GM18520 (cell line): ENCODE results near the gene PLEKHG4B.
A peak's percentile ranks its signal among the peaks of the same experiment; 100 is the strongest.
"Not testable (repeated sequence)": the region's sequence is repeated elsewhere in the genome, so short reads cannot be mapped to it uniquely, and the experiment has no call there.

ENCODE experiments used
- ATAC-seq: cut with Tn5 transposase; IDR thresholded peaks from one replicate; pipeline ENCODE4 v1.9.1; 2021; ENCODE audit not compliant: unreplicated experiment

PLEKHG4B gene

GRCh38 chr5:186091-187041 is 94.4 kb downstream of the PLEKHG4B start:
- no peak for ATAC-seq

DNA sequence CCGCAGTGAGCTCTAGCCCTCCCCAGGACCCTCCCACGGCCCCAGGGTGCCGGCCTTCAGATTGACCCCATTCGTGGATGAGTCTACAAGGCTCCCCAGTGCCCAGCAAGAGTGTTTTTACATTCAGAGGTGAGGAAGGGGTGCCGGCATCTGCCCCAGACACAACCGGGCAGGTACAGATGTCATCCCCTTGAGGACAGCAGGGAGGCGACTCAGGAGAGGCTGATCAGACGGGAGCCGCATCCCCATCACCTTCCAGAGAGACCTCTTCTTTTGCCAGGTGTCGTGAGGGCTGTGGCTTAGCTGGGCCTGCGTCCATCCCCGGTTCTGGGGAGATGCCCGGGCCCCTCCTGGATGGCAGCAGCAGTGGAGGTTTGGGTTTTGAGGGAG is 95.1 kb downstream of the PLEKHG4B start:
- ATAC-seq, result no peak

- ATAC-seq, result no peak
These were observed 95.9 kb downstream of the PLEKHG4B start for GRCh38 chr5:187617-188451.

- ATAC-seq, result peak; percentile 71
These were observed 96.8 kb downstream of the PLEKHG4B start for GRCh38 chr5:188488-189481.

GRCh38 chr5:189486-189885 is 97.5 kb downstream of the PLEKHG4B start:
- ATAC-seq, result no peak

GRCh38 chr5:189976-190365 is 98.0 kb downstream of the PLEKHG4B start:
- ATAC-seq, result no peak

GRCh38 chr5:190366-191035 is 98.5 kb downstream of the PLEKHG4B start:
- ATAC-seq, result no peak

GRCh38 chr5:191036-191948 is 99.3 kb downstream of the PLEKHG4B start, which contains the start of gene LRRC14B:
Gene LRRC14B (plus strand): TSS chr5:191495. CDS start chr5:191539, 44 bp downstream.
- no peak for ATAC-seq

DNA sequence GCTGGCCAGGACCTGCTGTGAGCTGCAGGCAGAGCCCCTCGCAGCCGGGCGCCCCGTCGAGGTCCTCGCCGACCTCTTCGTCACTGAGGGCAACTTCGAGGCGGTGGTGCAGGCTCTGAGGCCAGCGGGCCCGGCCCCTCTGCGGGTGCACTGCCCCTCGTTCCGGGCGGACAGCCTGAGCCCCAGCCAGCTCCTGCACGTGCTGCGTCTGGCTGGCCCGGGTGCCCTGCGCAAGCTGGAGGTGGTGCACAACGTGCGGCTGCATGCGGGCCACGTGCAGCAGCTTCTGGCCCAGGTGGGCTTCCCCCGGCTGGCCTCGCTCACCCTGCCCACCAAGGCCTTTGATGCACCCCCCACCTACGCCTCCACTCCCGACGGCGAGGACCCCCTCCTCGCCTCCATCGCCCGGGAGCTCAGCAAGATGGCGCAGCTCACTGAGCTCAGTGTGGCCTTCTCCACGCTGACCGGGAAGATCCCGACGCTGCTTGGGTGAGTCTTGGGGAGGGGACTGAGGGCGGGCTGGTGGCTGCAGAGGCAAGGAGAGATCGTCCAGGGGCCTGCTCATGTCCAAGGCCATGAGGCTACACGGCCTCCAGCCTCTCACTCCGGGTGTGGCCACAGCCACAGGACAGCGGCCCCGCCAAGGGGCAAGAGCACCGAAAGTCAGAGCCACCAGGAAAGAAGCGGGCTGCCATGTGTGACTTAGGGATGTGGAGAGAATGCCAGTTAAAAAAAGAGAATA is 100.2 kb downstream of the PLEKHG4B start:
- no peak for ATAC-seq

DNA sequence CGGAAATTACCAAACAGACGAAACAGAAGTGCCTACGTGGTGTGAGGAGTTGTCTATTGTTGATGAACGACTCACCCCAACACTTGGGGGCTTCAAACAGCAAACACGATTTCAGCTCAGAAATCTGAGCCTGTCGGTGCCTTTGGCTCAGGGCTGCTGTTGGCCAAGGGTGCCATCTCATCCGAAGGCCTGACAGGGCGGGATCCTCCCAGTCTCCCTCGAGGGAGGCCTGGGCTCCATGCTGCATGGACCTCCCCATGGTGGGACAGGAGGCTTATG is 100.7 kb downstream of the PLEKHG4B start:
- ATAC-seq, result no peak

DNA sequence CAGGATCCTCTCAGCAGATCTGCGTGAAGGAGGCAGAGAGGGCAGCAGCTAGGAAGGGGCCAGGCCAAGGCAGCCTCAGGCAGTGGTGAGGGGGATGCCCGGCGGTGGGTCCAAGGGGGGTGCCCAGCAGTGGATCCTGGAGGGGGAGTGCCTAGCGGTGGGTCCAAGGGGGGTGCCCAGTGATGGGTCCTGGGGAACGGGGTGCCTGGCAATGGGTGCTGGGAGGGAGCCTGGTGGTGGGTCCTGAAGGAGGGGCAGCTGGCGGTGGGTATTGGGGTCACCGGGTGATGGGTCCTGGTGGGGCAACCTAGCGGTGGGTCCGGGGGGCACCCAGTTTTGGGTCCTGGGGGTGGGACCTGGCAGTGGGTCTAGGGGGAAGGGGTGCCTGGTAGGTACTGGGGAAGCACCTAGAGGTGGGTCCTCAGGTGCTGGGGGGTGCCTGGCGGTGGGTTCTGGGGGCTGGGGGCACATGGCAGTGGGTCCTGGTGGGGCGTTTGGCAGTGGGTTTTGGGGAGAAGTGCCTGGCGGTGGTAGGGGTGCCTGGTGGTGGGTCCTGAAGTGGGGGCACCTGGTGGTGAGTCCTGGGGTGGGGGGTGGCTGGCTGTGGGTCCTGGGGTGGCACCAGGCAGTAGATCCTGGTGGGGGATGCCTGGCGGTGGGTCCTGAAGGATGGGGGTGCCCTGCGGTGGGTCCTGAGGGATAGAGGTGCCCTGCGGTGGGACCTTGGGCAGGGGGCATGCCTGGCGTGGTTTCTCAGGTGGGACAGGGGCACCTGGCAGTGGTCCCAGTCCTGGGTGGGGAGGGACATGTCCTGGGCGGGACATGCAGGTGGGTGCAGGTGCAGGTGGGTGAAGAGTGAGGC is 101.2 kb downstream of the PLEKHG4B start:
- no peak for ATAC-seq

DNA sequence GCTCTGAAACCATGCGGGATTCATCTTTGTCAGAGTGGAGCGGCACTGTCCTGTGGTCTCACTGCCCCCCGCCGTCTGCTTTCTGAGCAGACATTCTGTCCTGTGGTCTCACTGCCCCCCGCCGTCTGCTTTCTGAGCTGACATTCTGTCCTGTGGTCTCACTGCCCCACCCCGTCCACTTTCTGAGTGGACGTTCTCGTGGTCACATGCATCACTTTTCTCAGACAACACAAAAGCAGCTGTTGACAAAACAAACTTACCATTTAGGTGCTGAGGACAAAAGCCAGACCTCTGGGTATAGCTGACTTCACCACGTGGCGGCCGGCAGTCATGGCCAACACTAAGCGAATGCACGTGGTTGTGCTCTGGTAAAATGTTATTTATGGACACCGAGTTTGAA is 102.1 kb downstream of the PLEKHG4B start:
- ATAC-seq, result no peak

DNA sequence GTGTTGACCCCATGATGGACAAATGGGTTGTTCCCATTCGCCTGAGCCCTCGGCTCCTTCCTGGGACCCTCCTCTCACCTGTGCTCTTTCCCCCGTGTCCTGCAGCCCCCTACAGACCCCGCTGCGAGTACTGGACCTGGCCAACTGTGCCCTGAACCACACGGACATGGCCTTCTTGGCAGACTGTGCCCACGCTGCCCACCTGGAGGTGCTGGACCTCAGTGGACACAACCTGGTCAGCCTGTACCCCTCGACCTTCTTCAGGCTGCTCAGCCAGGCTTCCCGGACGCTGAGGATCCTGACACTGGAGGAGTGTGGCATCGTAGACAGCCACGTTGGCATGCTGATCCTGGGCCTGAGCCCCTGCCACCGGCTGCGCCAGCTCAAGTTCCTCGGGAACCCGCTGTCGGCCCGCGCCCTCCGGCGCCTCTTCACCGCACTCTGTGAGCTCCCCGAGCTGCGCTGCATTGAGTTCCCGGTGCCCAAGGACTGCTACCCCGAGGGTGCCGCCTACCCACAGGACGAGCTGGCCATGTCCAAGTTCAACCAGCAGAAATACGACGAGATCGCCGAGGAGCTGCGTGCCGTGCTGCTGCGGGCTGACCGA is 102.7 kb downstream of the PLEKHG4B start:
- ATAC-seq, result no peak

DNA sequence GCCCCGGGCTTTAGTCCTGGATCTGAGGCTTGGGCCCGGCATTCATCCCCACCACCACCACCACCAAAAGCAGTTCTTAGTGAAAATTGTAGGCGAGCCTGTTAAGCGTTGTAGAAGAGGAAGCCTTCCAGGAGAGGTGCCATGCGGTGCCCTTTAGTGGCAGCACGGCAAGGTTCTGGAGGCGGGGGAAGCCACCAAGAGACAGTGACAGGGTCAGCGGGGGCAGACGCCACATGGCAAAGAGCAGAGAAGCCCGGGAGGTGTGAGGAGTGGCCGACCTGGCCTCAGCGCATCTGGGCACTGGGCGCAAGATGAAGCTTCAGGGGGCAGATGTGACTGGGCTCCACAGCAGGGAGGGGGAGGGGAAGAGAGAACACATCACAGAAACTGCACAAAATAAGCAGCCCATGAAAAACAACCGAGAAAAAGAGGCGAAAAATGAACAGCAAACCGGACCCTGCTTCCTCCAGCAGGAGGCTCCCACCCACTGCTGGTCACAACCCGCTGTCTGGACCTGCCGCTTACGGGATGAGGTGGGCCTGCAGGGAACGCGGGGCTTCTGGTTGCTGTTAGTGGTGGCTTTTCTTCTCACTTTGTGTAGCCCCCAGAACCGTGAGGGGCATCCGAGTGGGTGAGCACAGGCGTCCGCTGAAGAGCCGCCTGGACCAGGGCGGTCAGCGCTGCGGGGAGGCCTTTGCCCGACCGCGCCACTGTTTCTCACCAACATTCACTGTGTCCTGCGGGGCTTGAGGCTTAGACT is 103.6 kb downstream of the PLEKHG4B start:
- no peak for ATAC-seq

DNA sequence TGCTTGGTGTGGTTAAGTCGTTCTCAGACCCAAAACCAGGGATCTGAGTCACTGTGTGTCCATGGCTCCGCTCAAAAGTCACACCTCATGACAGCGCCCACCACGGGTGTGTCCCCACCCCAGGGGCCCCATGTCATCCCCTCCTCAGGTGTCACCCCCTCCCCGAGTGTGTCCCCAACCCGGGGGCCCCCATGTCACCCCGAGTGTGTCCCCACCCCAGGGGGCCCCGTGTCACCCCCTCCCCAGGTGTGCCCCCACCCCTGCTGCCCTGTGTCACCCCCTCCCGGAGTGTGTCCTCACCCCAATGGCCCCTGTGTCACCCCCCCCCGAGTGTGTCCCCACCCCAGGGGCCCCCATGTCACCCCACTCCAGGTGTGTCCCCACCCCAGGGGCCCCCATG is 104.4 kb downstream of the PLEKHG4B start:
- no peak for ATAC-seq

DNA sequence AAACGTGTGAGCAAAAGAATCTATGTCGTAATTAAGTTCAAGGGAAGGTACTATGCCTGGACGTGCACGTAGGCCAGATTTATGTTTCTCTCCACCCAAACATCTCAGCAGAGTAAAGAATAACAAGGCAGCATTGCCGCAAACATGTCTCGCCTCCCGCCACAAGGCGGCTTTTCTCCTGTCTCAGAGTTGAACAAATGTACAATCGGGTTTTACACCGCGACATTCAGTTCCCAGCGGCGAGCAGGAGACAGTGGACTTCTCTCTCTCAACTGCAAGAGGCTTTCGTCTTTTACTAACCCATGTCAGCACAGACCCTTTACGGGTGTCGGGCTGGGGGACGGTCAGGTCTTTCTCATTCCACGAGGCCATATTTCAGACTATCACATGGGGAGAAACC is 105.1 kb downstream of the PLEKHG4B start:
- not testable (repeated sequence) for ATAC-seq
